Kidney epithelial cell (primary cell): ENCODE data around the gene ADCY10. TPM values are rescaled to one million over a fixed set of nuclear protein-coding genes. Genes with fewer than 3 reads are reported as not detected.

Experiments
- DNase-seq: peaks from one replicate; pipeline ENCODE4 v3.0.0-alpha.2; 2010; ENCODE audit warnings: low read depth
- H3K27me3 ChIP-seq: 2 replicates; pipeline ENCODE4 v1.6.0; 2011; ENCODE audit warnings: low read length; ENCODE audit not compliant: control insufficient read depth, insufficient read depth
- H3K36me3 ChIP-seq: 2 replicates; pipeline ENCODE4 v1.5.1; 2011; ENCODE audit warnings: low read length; ENCODE audit not compliant: control insufficient read depth, insufficient read depth
- H3K4me3 ChIP-seq: 2 replicates; pipeline ENCODE4 v1.5.1; 2011; ENCODE audit warnings: low read depth, mild to moderate bottlenecking, control low read depth, low read length
- CTCF ChIP-seq: IDR thresholded peaks from 2 replicates; pipeline ENCODE4 v1.5.1; 2011; ENCODE audit warnings: mild to moderate bottlenecking, moderate library complexity, low read length, control low read depth, inconsistent platforms; ENCODE audit not compliant: insufficient read depth, poor library complexity, severe bottlenecking
- total RNA-seq: library from RNA; depleted of rRNA; stranded (reverse); fragments of >200 nt; gene quantifications from 2 replicates; pipeline ENCODE4 v1.2.3, GENCODE V29; 2015

ADCY10 gene
- total RNA-seq, 1 donor from 2014 or later = not detected

GRCh38 chr1:167928457-167928852, 14.5 kb upstream of the ADCY10 start:
- DNase-seq = no peak
- TF ChIP-seq CTCF = no peak
- Histone ChIP-seq H3K36me3 (no peaks in the 10 kb centered on the region), H3K4me3 (no peak overlapping the region), H3K27me3 (no peaks in the 10 kb centered on the region)

- TF ChIP-seq CTCF = no peak
- no peak for DNase-seq
- no peak overlapping the region for H3K4me3 ChIP-seq
Observed at GRCh38 chr1:167927046-167927754, 13.3 kb upstream of the ADCY10 start.

GRCh38 chr1:167926486-167926997, 12.6 kb upstream of the ADCY10 start:
- Histone ChIP-seq H3K4me3 (no peak overlapping the region), H3K36me3 (no peaks in the 10 kb centered on the region), H3K27me3 (no peaks in the 10 kb centered on the region)
- DNase-seq = no peak
- peak; percentile 35 for TF ChIP-seq CTCF

More at GRCh38 chr1:167927046-167927754, 13.3 kb upstream of the ADCY10 start:
- no peaks in the 10 kb centered on the region for H3K27me3 ChIP-seq
- H3K36me3 ChIP-seq = no peaks in the 10 kb centered on the region

GRCh38 chr1:167924543-167925231, 10.8 kb upstream of the ADCY10 start:
- no peaks in the 10 kb centered on the region for H3K27me3 ChIP-seq
- TF ChIP-seq CTCF = no peak
- no peaks in the 10 kb centered on the region for H3K36me3 ChIP-seq
- no peak overlapping the region for H3K4me3 ChIP-seq
- DNase-seq = no peak

- Histone ChIP-seq H3K4me3 (no peak overlapping the region), H3K27me3 (no peaks in the 10 kb centered on the region), H3K36me3 (no peaks in the 10 kb centered on the region)
- DNase-seq = no peak
- no peak for TF ChIP-seq CTCF
Observed at GRCh38 chr1:167924102-167924501, 10.2 kb upstream of the ADCY10 start.
